Choroid plexus epithelial cell (primary cell): ENCODE measurements around the gene ZIC1.

ENCODE experiments used
- DNase-seq: peaks from one replicate; pipeline ENCODE4 v3.0.0-alpha.2; 2010; ENCODE audit warnings: low read depth
- H3K4me3 ChIP-seq: 2 replicates; pipeline ENCODE4 v1.5.1; 2011; ENCODE audit warnings: low read depth, mild to moderate bottlenecking, control low read depth, low read length, moderate library complexity
- CTCF ChIP-seq: conservative IDR thresholded peaks from 2 replicates; pipeline ENCODE4 v1.5.1; 2011; ENCODE audit warnings: low read depth, mild to moderate bottlenecking, control low read depth, inconsistent platforms, low read length, moderate library complexity

Gene ZIC1

GRCh38 chr3:147387291-147387884 lies 21.8 kb upstream of the ZIC1 start:
- no peak overlapping the region for H3K4me3 ChIP-seq
- no peak for TF ChIP-seq CTCF
- no peak for DNase-seq

- H3K4me3 ChIP-seq = peak overlapping the region; percentile 47
- DNase-seq = no peak
- TF ChIP-seq CTCF = no peak
These were observed 21.1 kb upstream of the ZIC1 start for GRCh38 chr3:147387885-147388699.

GRCh38 chr3:147388700-147389580 lies 20.2 kb upstream of the ZIC1 start:
- peak overlapping the region; percentile 47 for H3K4me3 ChIP-seq
- no peak for DNase-seq
- TF ChIP-seq CTCF = no peak

- no peak for TF ChIP-seq CTCF
- peak; percentile 88 for DNase-seq
- H3K4me3 ChIP-seq = no peak overlapping the region
These were observed 19.4 kb upstream of the ZIC1 start for GRCh38 chr3:147389717-147390116.

- peak overlapping the region; percentile 83 for H3K4me3 ChIP-seq
- DNase-seq = peak; percentile 58
- peak; percentile 7 for TF ChIP-seq CTCF
These were observed 18.3 kb upstream of the ZIC1 start for GRCh38 chr3:147390589-147391569.

- peak; percentile 48 for TF ChIP-seq CTCF
- peak; percentile 91 for DNase-seq
- peak overlapping the region; percentile 83 for H3K4me3 ChIP-seq
These were observed 17.2 kb upstream of the ZIC1 start for GRCh38 chr3:147391781-147392624.
